ENCODE data around the gene HOATZ. TPM values are rescaled to one million over a fixed set of nuclear protein-coding genes. Genes with fewer than 3 reads are reported as not detected.

HOATZ gene
- total and polyA plus RNA-seq, 2 donors (not counting 3 experiments of a cell fraction or from before 2014, with no cell fraction given) = not detected

GRCh38 chr11:111526501-111526900 lies 11.9 kb downstream of the HOATZ start:
- TF ChIP-seq EZH2 (IDR thresholded peaks at IDR 0.05; ENCODE audit: borderline replicate concordance, low read depth, low read length, severe bottlenecking) = no peak
- Histone ChIP-seq H3K79me2 (ENCODE audit: control insufficient read depth, insufficient read depth, low read length) (no peaks in the 10 kb centered on the region), H4K20me1 (replicated peaks; ENCODE audit: control insufficient read depth, extremely low read depth, insufficient read depth, low read length) (no peaks in the 10 kb centered on the region), H3K9ac (replicated peaks; ENCODE audit: extremely low read depth, insufficient read depth, low read length) (no peak overlapping the region), H3K27ac (ENCODE audit: insufficient read depth, low read depth, low read length) (no peak overlapping the region), H3K4me1 (ENCODE audit: control insufficient read depth, extremely low read depth, insufficient read depth, low read length) (no peaks in the 10 kb centered on the region), H3K36me3 (ENCODE audit: control insufficient read depth in 2 of 2, extremely low read depth in 1 of 2, insufficient read depth in 2 of 2, low read length in 2 of 2) (no peaks in the 10 kb centered on the region), H3K27me3 (ENCODE audit: control insufficient read depth in 2 of 2, insufficient read depth in 2 of 2, low read length in 2 of 2) (peaks cover 0 to 8% of the 10 kb centered on the region in 2 experiments), H3K9me1 (replicated peaks; ENCODE audit: control insufficient read depth, extremely low read depth, insufficient read depth, low read length) (no peaks in the 10 kb centered on the region), H3K4me3 (replicated peaks in 1 of 3; ENCODE audit: insufficient read depth in 1 of 3, low read depth in 1 of 3, low read length in 3 of 3) (no peak overlapping the region), H3K4me2 (ENCODE audit: insufficient read depth, low read length) (no peak overlapping the region), H2AFZ (ENCODE audit: low read depth, low read length) (no peak overlapping the region), H3K9me3 (replicated peaks; ENCODE audit: control insufficient read depth, insufficient read depth, low read length) (no peaks in the 10 kb centered on the region)
- FAIRE-seq (no peak), DNase-seq (ENCODE audit: low read depth, low spot score) (no peak)
- ChIA-PET CTCF (no interaction called here), POLR2A (no interaction called here)
- BruUV-seq (replicated peaks) = no TSS peak
- intact Hi-C loops (cut with micrococcal nuclease) (no loop called here), dilution Hi-C loops (cut with MboI; ENCODE audit: extremely low pct_ligation_motif_present, low sequenced_read_pairs) (no loop called here)

- no peak overlapping the region for H3K9ac ChIP-seq (replicated peaks; ENCODE audit: extremely low read depth, insufficient read depth, low read length)
- CTCF ChIA-PET = no interaction called here
- intact Hi-C loops (cut with micrococcal nuclease) = no loop called here
Measured at GRCh38 chr11:111527279-111527678, 12.7 kb downstream of the HOATZ start.

More at GRCh38 chr11:111527279-111527678, 12.7 kb downstream of the HOATZ start:
- H3K36me3 ChIP-seq (ENCODE audit: control insufficient read depth in 2 of 2, extremely low read depth in 1 of 2, insufficient read depth in 2 of 2, low read length in 2 of 2) = no peaks in the 10 kb centered on the region
- no peaks in the 10 kb centered on the region for H3K9me1 ChIP-seq (replicated peaks; ENCODE audit: control insufficient read depth, extremely low read depth, insufficient read depth, low read length)
- H3K79me2 ChIP-seq (ENCODE audit: control insufficient read depth, insufficient read depth, low read length) = no peaks in the 10 kb centered on the region
- peaks cover 1 to 13% of the 10 kb centered on the region in 2 experiments for H3K27me3 ChIP-seq (ENCODE audit: control insufficient read depth in 2 of 2, insufficient read depth in 2 of 2, low read length in 2 of 2)
- H3K4me1 ChIP-seq (ENCODE audit: control insufficient read depth, extremely low read depth, insufficient read depth, low read length) = no peaks in the 10 kb centered on the region
- H3K4me3 ChIP-seq (replicated peaks in 1 of 3; ENCODE audit: insufficient read depth in 1 of 3, low read depth in 1 of 3, low read length in 3 of 3) = no peak overlapping the region
- H4K20me1 ChIP-seq (replicated peaks; ENCODE audit: control insufficient read depth, extremely low read depth, insufficient read depth, low read length) = no peaks in the 10 kb centered on the region
- TF ChIP-seq EZH2 (IDR thresholded peaks at IDR 0.05; ENCODE audit: borderline replicate concordance, low read depth, low read length, severe bottlenecking) (no peak), FOS (IDR thresholded peaks at IDR 0.05; ENCODE audit: borderline replicate concordance, insufficient read depth, low read length) (no peak), MYC (IDR thresholded peaks at IDR 0.05; ENCODE audit: low read depth, low read length) (no peak), MAX (IDR thresholded peaks at IDR 0.05; ENCODE audit: insufficient read depth, insufficient read length) (no peak), POLR2AphosphoS5 (IDR thresholded peaks at IDR 0.05; ENCODE audit: insufficient read depth, low read depth, low read length) (no peak), JUN (IDR thresholded peaks at IDR 0.05; ENCODE audit: borderline replicate concordance, insufficient read depth, insufficient read length, low read depth) (no peak), POLR2A (IDR thresholded peaks at IDR 0.05; ENCODE audit: low read depth, low read length) (no peak)
- FAIRE-seq (no peak), DNase-seq (ENCODE audit: low read depth, low spot score) (no peak)
- H3K4me2 ChIP-seq (ENCODE audit: insufficient read depth, low read length) = no peak overlapping the region
- POLR2A ChIA-PET = no interaction called here
- dilution Hi-C loops (cut with MboI; ENCODE audit: extremely low pct_ligation_motif_present, low sequenced_read_pairs) = no loop called here
- no peak overlapping the region for H3K27ac ChIP-seq (ENCODE audit: insufficient read depth, low read depth, low read length)
- no peak overlapping the region for H2AFZ ChIP-seq (ENCODE audit: low read depth, low read length)
- no peaks in the 10 kb centered on the region for H3K9me3 ChIP-seq (replicated peaks; ENCODE audit: control insufficient read depth, insufficient read depth, low read length)
- BruUV-seq (replicated peaks) = no TSS peak
